GM12801 (cell line): ENCODE data around the gene LAMB4.

ENCODE experiments used
- CTCF ChIP-seq: IDR thresholded peaks from one replicate; pipeline ENCODE4 v1.5.1; 2011; ENCODE audit warnings: control low read depth; ENCODE audit not compliant: insufficient read length; ENCODE audit errors: extremely low read depth

The LAMB4 gene

GRCh38 chr7:108122181-108122580, 8.0 kb downstream of the LAMB4 start:
- no peak for TF ChIP-seq CTCF

- no peak for TF ChIP-seq CTCF
These were observed 9.2 kb downstream of the LAMB4 start for GRCh38 chr7:108120933-108121332.

- TF ChIP-seq CTCF, result no peak
These were observed 10.0 kb downstream of the LAMB4 start for GRCh38 chr7:108120196-108120595.

- TF ChIP-seq CTCF, result no peak
These were observed 11.2 kb downstream of the LAMB4 start for GRCh38 chr7:108118959-108119358.

- no peak for TF ChIP-seq CTCF
These were observed 15.9 kb downstream of the LAMB4 start for GRCh38 chr7:108114117-108114841.

GRCh38 chr7:108112683-108113082, 17.5 kb downstream of the LAMB4 start:
- no peak for TF ChIP-seq CTCF

GRCh38 chr7:108109221-108109908, 20.8 kb downstream of the LAMB4 start:
- TF ChIP-seq CTCF, result no peak
